BJ (cell line): ENCODE measurements around the gene HDAC2. TPM values are rescaled to one million over a fixed set of nuclear protein-coding genes. Genes with fewer than 3 reads are reported as not detected.

Experiments
- CTCF ChIA-PET: fragments of 350-600 bp; formaldehyde crosslinking; extraction: SDS; loops from one replicate; lab custom pipeline; 2021; ENCODE audit warnings: antibody characterized with exemption, inconsistent platforms; lab: Yijun Ruan, JAX
- POLR2A ChIA-PET: fragments of 300-600 bp; sonication (Branson Sonifier 250); formaldehyde crosslinking; extraction: SDS; loops from one replicate; lab custom pipeline; 2021; ENCODE audit warnings: antibody characterized with exemption; lab: Charles Lee
- DNase-seq: peaks from one replicate; pipeline ENCODE4 v3.0.0-alpha.2; 2011; ENCODE audit warnings: low read depth
- H3K27me3 ChIP-seq: 2 replicates; pipeline ENCODE4 v1.6.0; 2011; ENCODE audit warnings: low read length; ENCODE audit not compliant: control insufficient read depth, insufficient read depth
- H3K36me3 ChIP-seq: 2 replicates; pipeline ENCODE4 v1.5.1; 2011; ENCODE audit warnings: low read length; ENCODE audit not compliant: control insufficient read depth, insufficient read depth
- H3K4me3 ChIP-seq: 2 replicates; pipeline ENCODE4 v1.5.1; 2011; ENCODE audit warnings: low read depth, mild to moderate bottlenecking, control low read depth, low read length
- CTCF ChIP-seq: IDR thresholded peaks from 2 replicates; pipeline ENCODE4 v1.5.1; 2011; ENCODE audit warnings: low read depth, mild to moderate bottlenecking, control low read depth, inconsistent platforms, low read length, moderate library complexity; ENCODE audit not compliant: insufficient read depth
- polyA plus RNA-seq: library from polyadenylated mRNA; depleted of rRNA; stranded (reverse); fragments of >200 nt; gene quantifications from 2 replicates; pipeline ENCODE4 v1.2.3, GENCODE V29; 2011

HDAC2 gene
- polyA plus RNA-seq, 1 experiment, result 48.6 TPM

GRCh38 chr6:113908801-113909200 lies 62.1 kb downstream of the HDAC2 start:
- POLR2A ChIA-PET, result no interaction called here
- Histone ChIP-seq H3K27me3 (no peaks in the 10 kb centered on the region), H3K4me3 (no peak overlapping the region), H3K36me3 (no peaks in the 10 kb centered on the region)
- CTCF ChIA-PET, result interaction anchor here (1.2 to 2.2 kb wide), 5 partner anchors 11 to 1129 kb away, joined by 3 to 10 read pairs (median 4); no protein-coding TSS in a partner anchor
- no peak for TF ChIP-seq CTCF
- no peak for DNase-seq

- Histone ChIP-seq H3K4me3 (no peak overlapping the region), H3K36me3 (no peaks in the 10 kb centered on the region), H3K27me3 (no peaks in the 10 kb centered on the region)
- no peak for DNase-seq
- ChIA-PET CTCF (interaction anchor here (0.5 to 1.2 kb wide), 5 partner anchors 13 to 1404 kb away, joined by 3 to 4 read pairs (median 3); no protein-coding TSS in a partner anchor), POLR2A (no interaction called here)
- TF ChIP-seq CTCF, result no peak
Observed at GRCh38 chr6:113907102-113907815, 63.7 kb downstream of the HDAC2 start.

DNA sequence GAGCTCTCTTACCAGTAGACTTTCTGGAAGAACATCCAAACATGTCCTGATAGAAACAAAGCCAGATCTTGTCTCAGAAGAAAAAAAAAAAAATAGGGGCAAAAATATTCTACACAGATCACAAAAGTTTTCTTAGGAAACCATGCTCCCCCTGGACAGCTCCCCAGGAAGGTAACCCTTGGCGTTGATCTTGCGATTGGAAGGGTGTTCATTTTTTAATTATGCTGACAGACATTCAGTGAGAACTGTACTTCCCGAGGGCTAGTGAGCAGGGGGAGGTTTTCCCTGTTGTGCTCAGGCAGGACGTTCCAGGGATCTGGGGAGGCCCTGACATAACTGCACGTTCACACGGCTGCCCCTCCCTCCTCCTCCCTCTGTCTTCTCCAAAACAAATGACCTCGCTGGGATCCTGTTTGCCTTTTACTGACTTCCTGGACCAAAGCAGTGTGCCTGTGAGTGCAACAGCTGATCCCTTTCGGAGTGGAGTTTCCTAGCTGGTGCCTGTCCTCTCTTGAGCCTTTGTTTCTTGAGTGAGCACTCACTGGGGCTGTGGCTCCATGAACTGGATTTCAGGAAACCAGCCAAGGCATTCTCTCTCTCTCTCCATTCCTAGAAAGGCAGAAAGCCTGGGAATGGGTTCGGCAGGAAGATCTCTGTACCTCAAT lies 67.2 kb downstream of the HDAC2 start:
- no peaks in the 10 kb centered on the region for H3K36me3 ChIP-seq
- peak; percentile 52 for DNase-seq
- ChIA-PET POLR2A (no interaction called here), CTCF (interaction anchor here (0.6 kb wide), 1 partner anchor 1308 kb away, joined by 4 read pairs; no protein-coding TSS in a partner anchor)
- TF ChIP-seq CTCF, result no peak
- no peak overlapping the region for H3K4me3 ChIP-seq
- no peaks in the 10 kb centered on the region for H3K27me3 ChIP-seq

- no peak overlapping the region for H3K4me3 ChIP-seq
Observed at GRCh38 chr6:113901482-113901881, 69.5 kb downstream of the HDAC2 start.

More at GRCh38 chr6:113901482-113901881, 69.5 kb downstream of the HDAC2 start:
- H3K36me3 ChIP-seq, result no peaks in the 10 kb centered on the region
- no peaks in the 10 kb centered on the region for H3K27me3 ChIP-seq
- CTCF ChIA-PET, result interaction anchor here (1.2 kb wide), 1 partner anchor 1574 kb away, joined by 3 read pairs; no protein-coding TSS in a partner anchor
- no peak for DNase-seq
- POLR2A ChIA-PET, result no interaction called here
- TF ChIP-seq CTCF, result no peak
